ENCODE results near the gene TNNC1.

The TNNC1 gene

GRCh38 chr3:52479037-52479876 lies 25.4 kb upstream of the TNNC1 start:
- no peak overlapping the region for H3K4me3 ChIP-seq (ENCODE audit: low read depth, low read length)
- in situ Hi-C loops (cut with HindIII; ENCODE audit: low sequenced_read_pairs): no loop called here
- TF ChIP-seq, protein P1, sequence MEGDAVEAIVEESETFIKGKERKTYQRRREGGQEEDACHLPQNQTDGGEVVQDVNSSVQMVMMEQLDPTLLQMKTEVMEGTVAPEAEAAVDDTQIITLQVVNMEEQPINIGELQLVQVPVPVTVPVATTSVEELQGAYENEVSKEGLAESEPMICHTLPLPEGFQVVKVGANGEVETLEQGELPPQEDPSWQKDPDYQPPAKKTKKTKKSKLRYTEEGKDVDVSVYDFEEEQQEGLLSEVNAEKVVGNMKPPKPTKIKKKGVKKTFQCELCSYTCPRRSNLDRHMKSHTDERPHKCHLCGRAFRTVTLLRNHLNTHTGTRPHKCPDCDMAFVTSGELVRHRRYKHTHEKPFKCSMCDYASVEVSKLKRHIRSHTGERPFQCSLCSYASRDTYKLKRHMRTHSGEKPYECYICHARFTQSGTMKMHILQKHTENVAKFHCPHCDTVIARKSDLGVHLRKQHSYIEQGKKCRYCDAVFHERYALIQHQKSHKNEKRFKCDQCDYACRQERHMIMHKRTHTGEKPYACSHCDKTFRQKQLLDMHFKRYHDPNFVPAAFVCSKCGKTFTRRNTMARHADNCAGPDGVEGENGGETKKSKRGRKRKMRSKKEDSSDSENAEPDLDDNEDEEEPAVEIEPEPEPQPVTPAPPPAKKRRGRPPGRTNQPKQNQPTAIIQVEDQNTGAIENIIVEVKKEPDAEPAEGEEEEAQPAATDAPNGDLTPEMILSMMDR (IDR thresholded peaks at IDR 0.05; ENCODE audit: low read depth, low read length): no peak
- DNase-seq (ENCODE audit: low read depth, low spot score): no peak

GRCh38 chr3:52477796-52478095 lies 23.9 kb upstream of the TNNC1 start:
- in situ Hi-C loops (cut with HindIII; ENCODE audit: low sequenced_read_pairs): no loop called here
- no peak for DNase-seq (ENCODE audit: low read depth, low spot score)
- H3K4me3 ChIP-seq (ENCODE audit: low read depth, low read length): no peak overlapping the region
- TF ChIP-seq, protein P1 (IDR thresholded peaks at IDR 0.05; ENCODE audit: low read depth, low read length): no peak

DNA sequence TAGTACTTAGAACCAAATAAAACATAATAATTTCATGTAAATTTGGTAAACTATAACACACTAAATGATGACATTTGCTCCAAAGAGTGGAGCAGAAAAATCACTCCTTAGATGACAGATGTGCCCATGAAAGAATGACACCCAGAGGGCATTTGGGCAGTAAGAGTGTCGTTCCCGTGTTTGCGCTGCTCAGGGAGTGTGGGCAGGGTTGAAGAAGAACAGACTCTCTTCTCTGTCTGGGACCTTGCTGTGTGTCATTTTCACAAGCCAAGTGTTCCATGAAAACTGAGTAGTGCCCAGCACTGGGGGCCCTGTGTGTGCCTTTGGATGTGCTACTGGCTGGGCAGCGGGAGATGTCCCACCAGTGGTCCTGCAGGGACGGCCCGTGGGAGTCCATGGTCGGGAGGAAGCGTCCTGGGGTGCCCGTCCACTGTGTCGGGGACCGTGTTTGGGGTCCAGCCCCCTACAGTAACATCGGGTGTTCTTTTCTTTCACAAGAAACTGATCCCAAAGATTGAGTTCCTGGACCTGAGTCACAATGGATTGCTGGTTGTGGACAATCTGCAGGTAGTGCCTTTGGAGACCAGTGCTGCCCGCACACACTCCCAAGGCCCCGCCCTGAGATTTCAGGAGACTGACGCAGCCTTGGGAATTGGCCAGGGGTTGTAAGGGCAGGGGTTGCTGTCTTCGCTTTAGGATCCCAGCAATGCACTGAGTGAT lies 23.4 kb upstream of the TNNC1 start:
- no peak overlapping the region for H3K4me3 ChIP-seq (ENCODE audit: low read depth, low read length)
- in situ Hi-C loops (cut with HindIII; ENCODE audit: low sequenced_read_pairs): no loop called here
- TF ChIP-seq, protein P1 (IDR thresholded peaks at IDR 0.05; ENCODE audit: low read depth, low read length): no peak
- no peak for DNase-seq (ENCODE audit: low read depth, low spot score)

DNA sequence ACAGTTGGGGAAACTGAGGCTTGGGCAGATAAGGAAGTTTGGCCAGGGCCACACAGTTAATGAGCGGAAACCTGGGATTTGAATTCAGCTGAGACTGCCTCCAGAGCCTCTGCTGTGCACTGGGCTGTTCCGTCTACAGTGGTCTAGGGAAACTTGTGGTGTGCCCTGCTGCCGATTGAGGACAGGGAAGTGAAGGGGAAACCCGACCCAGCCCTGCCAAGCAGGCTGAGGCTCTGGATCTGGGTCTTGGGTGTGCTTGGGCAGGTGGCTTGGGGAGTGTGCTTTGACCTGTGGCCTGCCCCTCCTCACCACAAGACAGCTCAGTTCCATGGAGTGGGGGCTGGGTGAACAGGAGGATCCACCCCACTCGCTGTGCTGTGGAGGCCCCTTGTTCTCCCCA lies 19.2 kb upstream of the TNNC1 start:
- TF ChIP-seq, protein P1 (IDR thresholded peaks at IDR 0.05; ENCODE audit: low read depth, low read length): no peak
- no peak for DNase-seq (ENCODE audit: low read depth, low spot score)
- in situ Hi-C loops (cut with HindIII; ENCODE audit: low sequenced_read_pairs): no loop called here
- no peak overlapping the region for H3K4me3 ChIP-seq (ENCODE audit: low read depth, low read length)

DNA sequence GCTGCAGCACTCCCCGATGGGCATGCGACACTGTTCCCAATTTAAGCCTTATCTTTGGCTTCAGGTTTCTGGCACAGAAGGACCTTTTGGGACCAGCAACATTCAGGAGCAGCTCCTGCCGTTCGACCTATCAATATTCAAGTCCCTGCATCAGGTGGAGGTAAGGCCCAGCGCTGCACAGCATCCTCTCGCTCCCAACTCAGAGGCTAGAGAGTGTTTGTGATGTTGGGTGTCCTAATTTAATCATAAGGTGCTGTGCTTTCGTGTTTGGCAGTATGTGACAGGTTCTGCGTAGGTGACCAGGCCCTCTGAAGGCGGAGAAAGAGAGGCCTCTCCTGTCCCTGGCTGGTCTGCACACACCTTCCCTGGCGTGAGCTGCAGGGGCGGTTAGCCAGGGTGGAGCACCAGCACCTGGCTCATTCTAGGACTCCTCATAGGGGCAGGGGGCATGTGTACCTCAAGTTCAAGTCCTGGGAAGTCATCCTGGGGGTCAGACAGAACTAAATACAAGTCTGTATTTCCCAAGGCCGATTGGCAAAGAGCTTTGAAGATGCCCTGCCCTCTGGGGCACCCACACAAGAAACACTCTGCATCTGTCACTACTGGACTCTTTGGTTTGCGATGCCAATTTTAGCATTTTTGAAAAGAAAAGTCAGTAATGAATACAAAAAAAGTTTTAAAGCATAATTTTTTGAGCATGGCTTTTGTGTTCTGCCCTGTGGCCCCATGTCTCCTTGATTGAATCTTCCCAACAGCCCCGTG lies 18.6 kb upstream of the TNNC1 start:
- DNase-seq (ENCODE audit: low read depth, low spot score): no peak
- no peak overlapping the region for H3K4me3 ChIP-seq (ENCODE audit: low read depth, low read length)
- TF ChIP-seq, protein P1 (IDR thresholded peaks at IDR 0.05; ENCODE audit: low read depth, low read length): no peak
- in situ Hi-C loops (cut with HindIII; ENCODE audit: low sequenced_read_pairs): no loop called here

DNA sequence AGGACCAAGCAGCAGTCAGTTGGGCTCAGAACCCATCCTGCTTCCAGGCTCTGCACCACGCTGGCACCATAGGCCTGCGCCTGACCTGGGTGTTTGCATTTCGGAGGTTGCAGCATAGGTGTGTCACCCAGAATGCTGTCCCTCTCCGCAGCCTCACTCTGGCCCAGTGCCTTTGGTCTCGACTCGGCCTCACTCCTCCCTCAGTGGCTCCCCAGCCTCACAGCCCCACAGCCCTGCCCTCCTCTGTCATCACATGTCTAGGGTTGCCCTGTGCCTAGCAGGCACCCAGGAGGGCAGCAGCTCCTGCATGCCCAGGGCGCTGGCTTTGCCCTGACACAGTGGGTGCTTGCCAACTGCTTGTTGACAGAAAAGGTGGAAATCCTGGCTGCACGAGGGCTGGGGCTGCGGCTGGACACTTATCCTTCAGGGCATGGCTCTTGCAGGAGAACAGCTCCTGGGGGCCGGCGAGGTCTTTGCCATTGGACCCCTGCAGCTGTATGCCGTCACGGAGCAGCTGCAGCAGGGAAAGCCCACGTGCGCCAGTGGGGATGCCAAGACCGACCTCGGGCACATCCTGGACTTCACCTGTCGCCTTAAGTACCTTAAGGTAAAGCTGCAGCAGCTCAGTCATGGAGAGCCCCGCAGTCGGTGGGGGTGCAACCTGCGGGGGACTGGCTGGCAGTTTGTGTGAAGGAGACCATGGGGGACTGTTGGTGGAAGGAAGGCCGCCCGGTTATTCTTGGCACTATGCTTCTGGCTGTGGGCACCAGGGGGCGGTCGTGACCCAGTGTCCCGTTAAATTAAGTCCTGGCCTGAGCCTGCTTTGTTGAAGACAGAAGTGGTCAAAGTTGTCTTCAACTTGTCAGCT lies 17.8 kb upstream of the TNNC1 start:
- peak; percentile 36 for DNase-seq (ENCODE audit: low read depth, low spot score)
- TF ChIP-seq, protein P1 (IDR thresholded peaks at IDR 0.05; ENCODE audit: low read depth, low read length): peak; percentile 73
- no peak overlapping the region for H3K4me3 ChIP-seq (ENCODE audit: low read depth, low read length)
- in situ Hi-C loops (cut with HindIII; ENCODE audit: low sequenced_read_pairs): no loop called here
